ENCODE data around the gene CFAP97.
"Not testable (repeated sequence)": the region's sequence is repeated elsewhere in the genome, so short reads cannot be mapped to it uniquely, and the experiment has no call there.

CFAP97 gene

DNA sequence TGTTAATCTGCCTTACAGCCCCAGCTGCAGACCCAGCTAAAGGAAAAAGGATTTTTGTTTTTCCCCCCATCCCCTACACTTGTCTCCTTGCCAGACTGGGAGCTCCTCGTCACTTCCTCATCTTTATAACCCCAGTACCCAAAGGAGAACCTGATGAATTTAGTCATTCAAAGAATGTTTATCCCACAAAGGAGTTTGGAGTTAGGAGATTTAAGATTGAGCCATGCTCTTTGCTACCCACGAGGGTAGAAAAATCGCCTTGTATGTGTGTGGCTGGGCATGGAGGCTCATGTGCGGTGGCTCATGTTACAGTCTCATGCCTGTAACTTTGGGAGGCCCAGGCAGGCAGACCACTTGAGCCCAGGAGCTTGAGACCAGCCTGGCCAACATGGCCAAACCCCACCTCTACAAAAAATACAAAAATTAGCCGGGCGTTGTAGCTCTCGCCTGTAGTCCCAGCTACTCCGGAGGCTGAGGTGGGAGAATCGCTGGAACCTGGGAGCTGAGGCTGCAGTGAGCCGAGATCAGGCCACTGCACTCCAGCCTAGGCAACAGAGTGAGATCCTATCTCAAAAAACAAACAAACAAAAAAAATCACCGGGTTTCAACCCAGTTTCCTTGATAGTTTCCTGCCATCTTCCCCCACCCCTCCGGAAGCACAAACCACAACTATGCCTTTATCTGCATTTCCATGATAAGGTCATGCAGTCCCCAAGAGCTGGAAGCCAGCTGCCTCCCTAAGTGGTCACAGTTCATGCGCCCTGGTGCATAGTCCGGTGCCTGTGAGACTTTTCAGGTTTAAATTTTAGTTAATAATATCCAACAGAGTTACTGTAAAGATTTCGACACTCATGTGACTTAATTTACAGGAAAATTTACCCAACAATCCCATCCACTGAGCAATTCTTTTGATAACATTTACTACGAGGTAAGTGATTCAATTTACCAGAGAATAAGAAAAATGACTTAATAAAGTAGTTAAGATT, 1.5 kb downstream of the CFAP97 start:
- POLR2A ChIA-PET, result interaction anchor here (0.5 to 1.6 kb wide), 8 partner anchors 10 to 371 kb away, joined by 3 to 5 read pairs (median 4); partner anchors contain the start of gene SLC25A4
- CTCF ChIA-PET, result interaction anchor here (0.7 to 1.0 kb wide), 2 partner anchors 18 to 290 kb away, joined by 3 read pairs; no protein-coding TSS in a partner anchor
- DNase-seq (ENCODE audit: extremely low spot score), result no peak
- TF ChIP-seq L3MBTL2 (conservative IDR thresholded peaks at IDR 0.05) (peak; percentile 44; the same call in 1 of the 2 replicates), ARNT (IDR thresholded peaks at IDR 0.05) (no peak)

DNA sequence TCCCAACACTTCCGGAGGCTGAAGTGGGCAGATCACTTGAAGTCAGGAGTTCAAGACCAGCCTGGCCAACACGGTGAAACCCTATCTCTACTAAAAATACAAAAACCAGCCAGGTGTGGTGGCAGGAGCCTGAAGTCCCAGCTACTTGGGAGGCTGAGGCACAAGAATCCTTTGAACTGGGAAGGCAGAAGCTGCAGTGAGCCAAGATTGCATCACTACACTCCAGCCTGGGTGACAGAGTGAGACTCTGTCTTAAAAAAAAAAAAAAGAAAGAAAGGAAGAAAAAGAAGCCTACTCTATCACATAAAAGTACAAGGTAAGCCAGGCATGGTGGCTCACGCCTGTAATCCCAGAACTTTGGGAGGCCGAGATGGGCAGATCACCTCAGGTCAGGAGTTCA, 5.6 kb downstream of the CFAP97 start:
- DNase-seq (ENCODE audit: extremely low spot score); POLR2A ChIA-PET: not testable (repeated sequence)
- CTCF ChIA-PET, result interaction anchor here (0.6 to 0.9 kb wide), 3 partner anchors 9 to 29 kb away, joined by 3 to 4 read pairs (median 3); no protein-coding TSS in a partner anchor

DNA sequence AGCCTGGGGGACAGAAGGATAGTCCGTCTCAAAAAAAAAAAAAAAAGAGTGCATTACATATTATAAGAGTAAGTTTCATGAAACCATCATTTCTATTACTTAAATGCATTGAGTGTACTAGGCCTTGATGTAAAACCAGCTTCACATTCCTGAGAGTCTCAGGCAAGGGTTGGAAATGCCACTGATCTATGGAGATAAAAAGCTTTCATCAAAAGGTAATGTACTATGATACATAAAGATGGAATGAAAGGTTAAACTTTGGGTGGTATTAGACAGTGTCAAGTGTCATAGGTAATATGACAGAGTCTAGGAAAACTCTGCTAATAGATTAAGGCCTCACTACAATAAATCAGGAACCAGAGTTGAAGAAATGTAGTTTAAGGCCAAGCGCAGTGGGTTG, 7.4 kb downstream of the CFAP97 start:
- TF ChIP-seq L3MBTL2 (conservative IDR thresholded peaks at IDR 0.05), result no peak
- no peak for TF ChIP-seq TARDBP (IDR thresholded peaks at IDR 0.05)
- TF ChIP-seq BHLHE40 (IDR thresholded peaks at IDR 0.05; ENCODE audit: borderline replicate concordance), result no peak
- no peak for TF ChIP-seq ARNT (IDR thresholded peaks at IDR 0.05)
- no peak for TF ChIP-seq ELF4 (IDR thresholded peaks at IDR 0.05)
- no peak for TF ChIP-seq NFRKB (IDR thresholded peaks at IDR 0.05)
- TF ChIP-seq FOXK2 (IDR thresholded peaks at IDR 0.05), result no peak
- no peak for TF ChIP-seq CTBP1 (IDR thresholded peaks at IDR 0.05; ENCODE audit: borderline replicate concordance)
- TF ChIP-seq ZNF384 (IDR thresholded peaks at IDR 0.05), result no peak
- no peak for TF ChIP-seq SP1 (IDR thresholded peaks at IDR 0.05)
- no peak for TF ChIP-seq LEF1 (IDR thresholded peaks at IDR 0.05; ENCODE audit: borderline replicate concordance)
- DNase-seq (ENCODE audit: extremely low spot score), result no peak
- POLR2A ChIA-PET, result interaction anchor here (1.3 kb wide), 1 partner anchor 10 kb away, joined by 3 read pairs; no protein-coding TSS in a partner anchor
- CTCF ChIA-PET, result interaction anchor here (0.6 to 1.9 kb wide), 4 partner anchors 13 to 191 kb away, joined by 4 to 15 read pairs (median 4); no protein-coding TSS in a partner anchor

DNA sequence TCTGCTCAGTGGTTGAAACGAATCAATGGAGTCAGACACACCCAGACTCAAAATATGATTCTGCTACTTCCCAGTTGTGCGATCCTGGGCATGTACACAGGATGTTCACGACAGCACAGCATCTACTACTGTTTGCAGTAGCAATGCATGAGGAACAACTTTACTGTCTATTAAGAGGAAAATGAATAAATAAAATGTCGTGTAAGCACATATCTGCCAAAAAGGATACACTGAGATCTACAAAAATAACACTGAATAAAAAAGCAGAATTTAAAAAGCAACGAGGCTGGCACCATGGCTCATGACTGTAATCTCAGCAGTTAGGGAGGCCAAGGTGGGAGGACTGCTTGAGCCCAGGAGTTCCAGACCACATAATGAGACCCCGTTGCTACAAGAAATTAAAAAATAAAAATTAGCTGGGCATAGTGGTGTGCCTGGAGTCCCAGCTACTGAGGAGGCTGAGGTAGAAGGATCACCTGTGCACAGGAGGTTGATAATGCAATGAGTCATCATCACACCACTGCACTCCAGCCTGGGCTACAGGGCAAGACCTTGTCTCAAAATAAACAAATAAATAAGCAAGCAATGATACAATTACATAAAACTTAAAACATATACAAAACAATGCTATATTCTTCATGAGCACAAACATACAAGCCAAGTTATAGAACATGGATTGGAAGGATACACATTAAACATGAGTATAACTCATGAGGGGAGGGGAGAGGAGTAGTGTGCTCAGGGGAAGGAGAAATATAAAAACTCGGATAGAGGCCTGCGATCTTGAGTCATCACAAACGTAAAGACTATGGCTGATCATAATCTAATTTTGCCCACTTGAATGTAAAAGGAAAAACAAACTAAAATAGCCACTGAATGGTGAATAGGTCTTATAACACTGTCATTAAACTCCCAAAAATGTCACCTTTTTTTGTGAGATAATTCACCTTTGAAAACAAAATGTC, 8.6 kb downstream of the CFAP97 start:
- TF ChIP-seq FOXK2 (IDR thresholded peaks at IDR 0.05) (no peak), HDGF (IDR thresholded peaks at IDR 0.05; ENCODE audit: borderline replicate concordance) (no peak), SP1 (IDR thresholded peaks at IDR 0.05) (no peak), ARNT (IDR thresholded peaks at IDR 0.05) (no peak), SUZ12 (IDR thresholded peaks at IDR 0.05) (no peak), ELF4 (IDR thresholded peaks at IDR 0.05) (no peak), CTBP1 (IDR thresholded peaks at IDR 0.05; ENCODE audit: borderline replicate concordance) (no peak), BHLHE40 (IDR thresholded peaks at IDR 0.05; ENCODE audit: borderline replicate concordance) (no peak), LEF1 (IDR thresholded peaks at IDR 0.05; ENCODE audit: borderline replicate concordance) (no peak), NFRKB (IDR thresholded peaks at IDR 0.05) (no peak), ZNF384 (IDR thresholded peaks at IDR 0.05) (no peak), L3MBTL2 (conservative IDR thresholded peaks at IDR 0.05) (no peak), TARDBP (IDR thresholded peaks at IDR 0.05) (no peak), FOXM1 (IDR thresholded peaks at IDR 0.05; ENCODE audit: borderline replicate concordance) (no peak), FOXA1 (IDR thresholded peaks at IDR 0.05) (no peak)
- TF ChIP-seq, protein P1, sequence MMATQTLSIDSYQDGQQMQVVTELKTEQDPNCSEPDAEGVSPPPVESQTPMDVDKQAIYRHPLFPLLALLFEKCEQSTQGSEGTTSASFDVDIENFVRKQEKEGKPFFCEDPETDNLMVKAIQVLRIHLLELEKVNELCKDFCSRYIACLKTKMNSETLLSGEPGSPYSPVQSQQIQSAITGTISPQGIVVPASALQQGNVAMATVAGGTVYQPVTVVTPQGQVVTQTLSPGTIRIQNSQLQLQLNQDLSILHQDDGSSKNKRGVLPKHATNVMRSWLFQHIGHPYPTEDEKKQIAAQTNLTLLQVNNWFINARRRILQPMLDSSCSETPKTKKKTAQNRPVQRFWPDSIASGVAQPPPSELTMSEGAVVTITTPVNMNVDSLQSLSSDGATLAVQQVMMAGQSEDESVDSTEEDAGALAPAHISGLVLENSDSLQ (IDR thresholded peaks at IDR 0.05), result no peak
- DNase-seq (ENCODE audit: extremely low spot score), result no peak
- ChIA-PET CTCF (interaction anchor here (0.7 to 1.9 kb wide), 3 partner anchors 12 to 190 kb away, joined by 3 to 15 read pairs (median 4); no protein-coding TSS in a partner anchor), POLR2A (no interaction called here)

DNA sequence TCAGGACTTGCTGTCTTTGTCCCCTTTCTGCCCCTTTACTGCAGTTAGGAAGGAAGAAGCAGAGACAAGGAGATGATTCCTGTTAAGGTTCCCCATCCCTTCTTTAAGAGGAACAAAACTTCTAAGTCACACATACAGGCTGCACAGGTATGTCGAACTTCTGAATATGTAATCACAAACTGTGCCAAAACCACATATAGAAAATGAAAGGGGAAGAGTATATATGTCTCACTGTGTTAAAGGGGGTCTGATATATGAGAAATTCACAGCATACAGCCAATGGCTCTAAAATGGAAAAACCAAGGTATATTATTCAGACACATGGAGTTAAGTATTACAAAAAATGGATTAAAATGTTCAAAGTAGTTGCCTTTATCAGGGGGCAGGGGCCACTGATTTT, 11.7 kb downstream of the CFAP97 start:
- ChIA-PET POLR2A (no interaction called here), CTCF (no interaction called here)
- TF ChIP-seq CTBP1 (IDR thresholded peaks at IDR 0.05; ENCODE audit: borderline replicate concordance), result no peak
- TF ChIP-seq FOXK2 (IDR thresholded peaks at IDR 0.05), result no peak
- TF ChIP-seq NFRKB (IDR thresholded peaks at IDR 0.05), result no peak
- TF ChIP-seq ZNF384 (IDR thresholded peaks at IDR 0.05), result no peak
- no peak for TF ChIP-seq FOXM1 (IDR thresholded peaks at IDR 0.05; ENCODE audit: borderline replicate concordance)
- no peak for TF ChIP-seq SUZ12 (IDR thresholded peaks at IDR 0.05)
- TF ChIP-seq ELF4 (IDR thresholded peaks at IDR 0.05), result no peak
- TF ChIP-seq L3MBTL2 (conservative IDR thresholded peaks at IDR 0.05), result no peak
- TF ChIP-seq, protein P1 (IDR thresholded peaks at IDR 0.05), result no peak
- no peak for TF ChIP-seq BHLHE40 (IDR thresholded peaks at IDR 0.05; ENCODE audit: borderline replicate concordance)
- no peak for TF ChIP-seq FOXA1 (IDR thresholded peaks at IDR 0.05)
- no peak for TF ChIP-seq LEF1 (IDR thresholded peaks at IDR 0.05; ENCODE audit: borderline replicate concordance)
- no peak for TF ChIP-seq SP1 (IDR thresholded peaks at IDR 0.05)
- no peak for TF ChIP-seq TARDBP (IDR thresholded peaks at IDR 0.05)
- DNase-seq (ENCODE audit: extremely low spot score), result no peak

DNA sequence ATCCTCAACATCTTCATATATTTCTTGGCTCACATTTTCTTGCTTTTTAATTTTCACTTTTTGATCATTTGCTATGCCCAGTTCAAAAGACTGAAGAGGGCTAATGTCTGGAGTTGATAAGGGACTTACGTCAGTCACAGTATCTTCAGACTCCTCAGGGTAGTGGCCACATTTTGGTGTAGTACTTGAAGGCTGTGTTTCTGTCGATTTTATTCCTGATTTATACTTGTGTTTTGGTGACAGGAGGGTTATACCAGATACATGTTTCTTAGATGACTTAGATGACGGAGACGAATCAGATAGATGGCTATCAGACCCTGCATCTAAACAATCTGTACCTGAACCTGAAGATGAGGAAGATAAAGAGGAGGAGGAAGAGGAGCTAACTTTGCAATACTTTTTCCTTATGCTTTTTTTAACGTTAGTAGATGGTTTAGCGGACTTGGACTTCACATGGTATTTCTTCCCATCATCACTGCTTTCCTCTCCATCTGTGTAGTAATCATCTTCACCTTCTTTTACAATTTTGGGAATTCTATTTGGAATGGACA, 13.4 kb downstream of the CFAP97 start:
- ChIA-PET CTCF (no interaction called here), POLR2A (no interaction called here)
- DNase-seq (ENCODE audit: extremely low spot score), result no peak
- no peak for TF ChIP-seq FOXM1 (IDR thresholded peaks at IDR 0.05; ENCODE audit: borderline replicate concordance)
- TF ChIP-seq LEF1 (IDR thresholded peaks at IDR 0.05; ENCODE audit: borderline replicate concordance), result no peak
- TF ChIP-seq CTBP1 (IDR thresholded peaks at IDR 0.05; ENCODE audit: borderline replicate concordance), result no peak
- TF ChIP-seq HDGF (IDR thresholded peaks at IDR 0.05; ENCODE audit: borderline replicate concordance), result no peak
- TF ChIP-seq SUZ12 (IDR thresholded peaks at IDR 0.05), result no peak
- no peak for TF ChIP-seq TARDBP (IDR thresholded peaks at IDR 0.05)
- TF ChIP-seq BHLHE40 (IDR thresholded peaks at IDR 0.05; ENCODE audit: borderline replicate concordance), result no peak
- no peak for TF ChIP-seq ARNT (IDR thresholded peaks at IDR 0.05)
- no peak for TF ChIP-seq FOXK2 (IDR thresholded peaks at IDR 0.05)
- TF ChIP-seq SP1 (IDR thresholded peaks at IDR 0.05), result no peak

All from HEK293T (cell line).